Testis (tissue), 3 donors: ENCODE measurements around the gene ANKRD35. TPM values are rescaled to one million over a fixed set of nuclear protein-coding genes. Genes with fewer than 3 reads are reported as not detected.

Experiments used
- DNase-seq: peaks from one replicate; pipeline ENCODE4 v3.0.0-alpha.2; 2019
- H3K27ac ChIP-seq, 2 donors: fragments of 200-600 bp; sonication (generic); one replicate each; pipeline ENCODE4 v1.5.1; 2019
- H3K27me3 ChIP-seq: fragments of 200-600 bp; sonication (generic); one replicate; pipeline ENCODE4 v1.5.1; 2019
- H3K36me3 ChIP-seq: fragments of 200-600 bp; sonication (generic); one replicate; pipeline ENCODE4 v1.5.1; 2017; ENCODE audit warnings: low read depth; ENCODE audit errors: missing control alignments
- H3K4me1 ChIP-seq: fragments of 200-600 bp; sonication (generic); one replicate; pipeline ENCODE4 v1.5.1; 2019
- H3K4me3 ChIP-seq, 2 donors: fragments of 200-600 bp; sonication (generic); one replicate each; pipeline ENCODE4 v1.5.1; 2017 to 2019
- H3K9me3 ChIP-seq: fragments of 200-600 bp; sonication (generic); one replicate; pipeline ENCODE4 v1.5.1; 2017
- POLR2A ChIP-seq: fragments of 450-650 bp; IDR thresholded peaks from one replicate; pipeline ENCODE4 v1.6.1; 2017; ENCODE audit warnings: antibody characterized with exemption, mild to moderate bottlenecking, moderate library complexity
- WGBS, 2 donors: methylation state at CpG; one replicate each; pipeline ENCODE4 v1.1.5; 2018; 5-methylcytosine and 5-hydroxymethylcytosine counted together
- intact Hi-C: fragments of 100-400 bp; cut with DNase I; formaldehyde crosslinking; loops from one replicate; pipeline ENCODE4 v1.15.1; 2023; ENCODE audit warnings: low total_unique reads
- polyA plus RNA-seq: library from polyadenylated mRNA; stranded (reverse); fragments of 350-450 nt; fragmentation: Illumina TruSeq; extraction: RNeasy Lipid Tissue Mini Kit (QIAGEN cat#74804); gene quantifications from one replicate; pipeline ENCODE4 v1.2.3, GENCODE V29; 2014; ENCODE audit warnings: low read depth, low replicate concordance; ENCODE audit not compliant: insufficient read depth
- total RNA-seq, 2 donors: library from RNA; depleted of rRNA; stranded (reverse); fragments of >200 nt; gene quantifications; one replicate each; pipeline ENCODE4 v1.2.3, GENCODE V29; 2016
- TF ChIP-seq, protein P1 (sequence below), 3 experiments: fragments of 450-650 bp in 2 of 3; fragments of 200-600 bp in 1 of 3; sonication (generic) in 1 of 3; IDR thresholded peaks; one replicate each; pipeline ENCODE4 v1.5.1; 2016 to 2019; ENCODE audit warnings: antibody characterized with exemption in 3 of 3, mild to moderate bottlenecking in 2 of 3, moderate library complexity in 1 of 3

The ANKRD35 gene
- total and polyA plus RNA-seq, 3 donors from 2014 or later = 1.3 to 3.3 (median 1.7) TPM

DNA sequence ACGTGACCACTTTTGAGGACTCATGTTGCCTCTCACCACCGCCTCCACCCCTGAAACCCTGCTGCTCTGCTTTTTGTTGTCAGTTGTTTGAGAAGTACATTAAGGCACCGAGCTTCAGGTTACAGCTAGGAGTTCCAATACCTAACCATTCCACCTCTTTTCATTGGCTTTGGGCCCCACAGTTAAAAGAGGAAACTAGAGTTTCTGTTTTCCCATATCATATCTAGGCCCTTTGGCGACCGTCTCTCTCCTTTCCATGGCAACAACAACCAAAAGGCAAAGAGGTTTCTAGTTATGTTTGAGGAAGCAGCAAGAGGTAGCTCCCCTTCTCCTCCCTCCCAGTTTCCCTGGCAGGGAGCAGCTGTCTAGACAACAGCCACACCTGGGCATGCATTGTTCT, 5.9 kb downstream of the ANKRD35 start:
- H3K27me3 ChIP-seq = no peaks in the 10 kb centered on the region
- no peaks in the 10 kb centered on the region for H3K36me3 ChIP-seq
- intact Hi-C loops = no loop called here
- TF ChIP-seq, protein P1, sequence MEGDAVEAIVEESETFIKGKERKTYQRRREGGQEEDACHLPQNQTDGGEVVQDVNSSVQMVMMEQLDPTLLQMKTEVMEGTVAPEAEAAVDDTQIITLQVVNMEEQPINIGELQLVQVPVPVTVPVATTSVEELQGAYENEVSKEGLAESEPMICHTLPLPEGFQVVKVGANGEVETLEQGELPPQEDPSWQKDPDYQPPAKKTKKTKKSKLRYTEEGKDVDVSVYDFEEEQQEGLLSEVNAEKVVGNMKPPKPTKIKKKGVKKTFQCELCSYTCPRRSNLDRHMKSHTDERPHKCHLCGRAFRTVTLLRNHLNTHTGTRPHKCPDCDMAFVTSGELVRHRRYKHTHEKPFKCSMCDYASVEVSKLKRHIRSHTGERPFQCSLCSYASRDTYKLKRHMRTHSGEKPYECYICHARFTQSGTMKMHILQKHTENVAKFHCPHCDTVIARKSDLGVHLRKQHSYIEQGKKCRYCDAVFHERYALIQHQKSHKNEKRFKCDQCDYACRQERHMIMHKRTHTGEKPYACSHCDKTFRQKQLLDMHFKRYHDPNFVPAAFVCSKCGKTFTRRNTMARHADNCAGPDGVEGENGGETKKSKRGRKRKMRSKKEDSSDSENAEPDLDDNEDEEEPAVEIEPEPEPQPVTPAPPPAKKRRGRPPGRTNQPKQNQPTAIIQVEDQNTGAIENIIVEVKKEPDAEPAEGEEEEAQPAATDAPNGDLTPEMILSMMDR (IDR thresholded peaks at IDR 0.05) = no peak
- TF ChIP-seq POLR2A = no peak
- H3K9me3 ChIP-seq = no peaks in the 10 kb centered on the region
- no peak overlapping the region for H3K4me3 ChIP-seq
- DNase-seq = no peak
- no peak overlapping the region for H3K27ac ChIP-seq
- WGBS, 2 donors = 72 to 79% methylated on average over 5 of the region's 5 CpGs
- peaks cover 1% of the 10 kb centered on the region for H3K4me1 ChIP-seq

DNA sequence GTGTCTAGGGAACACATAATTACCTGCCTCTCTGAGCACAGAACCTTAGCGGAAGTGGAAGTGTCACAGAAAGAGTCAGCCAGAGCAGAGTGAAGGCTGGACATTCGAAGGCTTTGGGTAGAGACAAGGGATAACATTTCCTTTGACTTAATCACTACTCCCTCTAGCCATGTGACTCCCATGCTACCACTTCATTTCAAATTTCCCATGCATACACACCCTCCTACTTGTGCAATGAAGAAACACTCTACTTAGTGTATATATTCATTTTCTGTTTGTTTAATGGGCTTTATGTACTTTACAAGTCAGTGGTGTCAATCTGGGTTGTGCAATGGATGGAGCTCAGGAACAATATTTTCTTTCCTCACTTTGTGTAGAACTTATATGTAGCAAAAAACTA, 6.9 kb downstream of the ANKRD35 start:
- TF ChIP-seq, protein P1 (IDR thresholded peaks at IDR 0.05) = no peak
- TF ChIP-seq POLR2A = no peak
- Histone ChIP-seq H3K9me3 (no peaks in the 10 kb centered on the region), H3K27me3 (no peaks in the 10 kb centered on the region), H3K4me3 (no peak overlapping the region), H3K27ac (no peak overlapping the region), H3K4me1 (no peaks in the 10 kb centered on the region), H3K36me3 (no peaks in the 10 kb centered on the region)
- DNase-seq = no peak
- intact Hi-C loops = no loop called here
- 81 to 88% methylated on average over 2 of the region's 2 CpGs for WGBS, 2 donors

GRCh38 chr1:145877923-145878486, 7.7 kb downstream of the ANKRD35 start:
- H3K27me3 ChIP-seq = no peaks in the 10 kb centered on the region
- H3K4me3 ChIP-seq = no peak overlapping the region
- peaks cover 2% of the 10 kb centered on the region for H3K4me1 ChIP-seq
- H3K27ac ChIP-seq = no peak overlapping the region
- no peaks in the 10 kb centered on the region for H3K9me3 ChIP-seq
- H3K36me3 ChIP-seq = no peaks in the 10 kb centered on the region
- no peak for DNase-seq
- WGBS, 2 donors = 86 to 88% methylated on average over 7 of the region's 7 CpGs
- intact Hi-C loops = no loop called here
- TF ChIP-seq, protein P1 (IDR thresholded peaks at IDR 0.05) = no peak
- no peak for TF ChIP-seq POLR2A

GRCh38 chr1:145874646-145875045, 11.0 kb downstream of the ANKRD35 start:
- Histone ChIP-seq H3K36me3 (no peaks in the 10 kb centered on the region), H3K9me3 (no peaks in the 10 kb centered on the region), H3K27me3 (no peaks in the 10 kb centered on the region), H3K4me3 (no peak overlapping the region), H3K4me1 (peaks cover 8% of the 10 kb centered on the region), H3K27ac (no peak overlapping the region)
- WGBS, 2 donors = 89 to 96% methylated on average over 2 to 12 of the region's 12 CpGs
- TF ChIP-seq, protein P1 (IDR thresholded peaks at IDR 0.05) = no peak
- no peak for TF ChIP-seq POLR2A
- no peak for DNase-seq
- intact Hi-C loops = no loop called here
